ENCODE measurements around the gene MESP1.

DNA sequence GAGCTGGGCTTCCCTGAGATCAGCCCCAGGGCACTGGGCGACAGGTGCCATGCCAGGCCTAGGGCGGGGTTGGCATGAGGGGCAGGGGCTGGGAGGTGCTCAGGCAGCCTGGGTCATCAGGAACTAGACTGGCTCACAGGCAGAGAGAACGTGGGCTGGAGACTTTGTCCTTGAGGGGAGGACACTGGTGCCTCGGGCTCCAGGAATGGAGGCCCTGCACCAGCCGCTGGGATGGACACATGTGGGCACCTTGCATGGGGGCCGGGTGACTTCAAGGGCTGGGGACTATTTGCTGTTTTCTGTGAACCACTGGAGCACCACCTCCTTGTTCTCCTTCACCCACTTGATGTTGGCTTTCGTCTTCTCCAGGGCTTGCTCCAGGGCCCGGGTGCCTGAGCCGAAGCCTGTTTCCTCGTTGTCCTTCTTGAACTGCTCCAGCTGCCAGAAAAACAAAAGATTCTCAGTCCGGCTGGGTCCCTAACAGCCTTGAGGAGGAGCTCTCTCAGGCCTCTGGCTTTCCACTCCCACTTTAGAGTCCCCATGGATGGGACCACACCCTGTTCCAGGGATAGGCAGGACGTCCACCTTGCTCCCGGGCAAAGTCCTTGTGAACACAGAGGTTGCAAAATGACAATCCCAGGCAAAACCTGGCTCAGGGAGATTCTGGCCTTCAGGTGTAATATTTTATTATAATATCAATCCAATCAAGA is 34.2 kb upstream of the MESP1 start:
- TF ChIP-seq EZH2 (IDR thresholded peaks at IDR 0.05; ENCODE audit: insufficient read depth, poor library complexity, severe bottlenecking) (no peak), EZH2phosphoT487 (IDR thresholded peaks at IDR 0.05; ENCODE audit: insufficient read depth, low read depth) (no peak)
